Lower lobe of right lung (tissue), 2 donors: Measurements from ENCODE around the gene FAM163B. TPM values are rescaled to one million over a fixed set of nuclear protein-coding genes. Genes with fewer than 3 reads are reported as not detected.

Experiments used
- ATAC-seq, 2 donors: fragments of 200-7000 bp; cut with Tn5 transposase; one replicate each; pipeline ENCODE4 v1.9.1; 2020 to 2022; ENCODE audit warnings: mild to moderate bottlenecking in 2 of 2, moderate library complexity in 2 of 2
- DNase-seq: peaks from one replicate; pipeline ENCODE4 v3.0.0-alpha.2; 2020
- H3K27ac ChIP-seq: fragments of 200-600 bp; one replicate; pipeline ENCODE4 v1.8.0; 2022
- H3K27me3 ChIP-seq: fragments of 200-600 bp; one replicate; pipeline ENCODE4 v1.8.0; 2022; ENCODE audit warnings: low read depth
- H3K36me3 ChIP-seq: fragments of 200-600 bp; one replicate; pipeline ENCODE4 v1.8.0; 2022; ENCODE audit warnings: mild to moderate bottlenecking
- H3K4me1 ChIP-seq: fragments of 200-600 bp; one replicate; pipeline ENCODE4 v1.8.0; 2022
- H3K4me3 ChIP-seq: fragments of 200-600 bp; one replicate; pipeline ENCODE4 v1.8.0; 2022; ENCODE audit warnings: mild to moderate bottlenecking
- H3K9me3 ChIP-seq: fragments of 200-600 bp; one replicate; pipeline ENCODE4 v1.8.0; 2022
- CTCF ChIP-seq: fragments of 200-600 bp; IDR thresholded peaks from one replicate; pipeline ENCODE4 v1.8.0; 2022; ENCODE audit warnings: antibody characterized with exemption, mild to moderate bottlenecking
- intact Hi-C: fragments of 100-400 bp; cut with DNase I; formaldehyde crosslinking; loops from one replicate; pipeline ENCODE4 v1.11.0; 2022
- long read RNA-seq: library from polyadenylated mRNA; unstranded; transcript quantifications from one replicate; pipeline ENCODE4 v2.0.0, GENCODE V29; 2021
- total RNA-seq: library from RNA; stranded (reverse); fragmentation: NEBNext Ultra II Directional; extraction: Animal tissue kit (Norgen Biotek cat#: 25700); gene quantifications from one replicate; pipeline ENCODE4 v1.2.1, GENCODE V29; 2021
- donor health status: DM: no; HTN: yes; CAD: no; lungs with severe emphysema.

The FAM163B gene
- not detected for total RNA-seq
- long read RNA-seq: 0 reads

DNA sequence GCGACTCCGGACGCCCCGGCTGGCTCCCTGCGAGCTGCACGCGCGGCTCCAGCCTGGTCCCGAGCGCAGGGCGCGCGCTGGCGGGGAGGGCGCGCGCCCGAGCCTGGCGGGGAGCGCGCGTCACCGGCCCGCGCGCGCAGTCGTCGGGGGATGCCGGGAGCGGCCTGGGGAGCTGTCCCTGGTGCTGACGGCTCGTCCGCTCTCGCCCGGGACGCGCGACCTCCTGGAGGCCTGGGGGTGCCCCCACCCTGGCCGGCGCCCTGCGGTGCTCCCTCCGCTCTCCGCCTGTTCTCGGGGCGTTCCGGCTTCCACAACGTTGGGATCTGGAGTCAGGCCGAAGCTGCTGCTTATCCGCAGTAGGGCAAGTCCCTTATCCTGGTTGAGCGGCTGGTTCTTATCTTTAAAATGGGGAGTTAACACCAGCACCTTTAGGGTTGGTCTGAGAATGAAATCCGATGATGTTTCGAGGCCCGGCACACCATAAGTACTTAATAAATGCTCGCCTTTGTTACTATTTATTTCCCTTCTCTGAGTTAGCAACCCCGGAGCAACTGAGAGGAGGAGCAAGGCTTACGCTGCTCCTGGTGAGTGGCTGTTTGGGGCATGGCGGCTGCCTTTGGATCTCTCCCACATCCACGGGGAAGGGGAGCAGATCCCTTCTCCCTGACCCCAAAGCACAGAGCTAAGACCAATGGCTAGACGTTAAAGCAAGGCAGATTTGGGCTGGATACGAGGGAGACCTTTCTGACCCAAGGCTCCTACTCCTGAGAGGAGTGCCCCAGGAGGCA, at the start of gene FAM163B:
Gene FAM163B, minus strand, starts transcription at position 79 of the 788 bp plus-strand sequence. CDS start 29,166 bp downstream, outside the sequence.
- intact Hi-C loops: no loop called here
- ATAC-seq (peak; percentile 39 to 65), DNase-seq (peak; percentile 45)
- Histone ChIP-seq H3K9me3 (no peaks in the 10 kb centered on the region), H3K4me1 (no peaks in the 10 kb centered on the region), H3K36me3 (no peaks in the 10 kb centered on the region), H3K27ac (no peak within 1 kb of the TSS), H3K4me3 (no peak within 1 kb of the TSS), H3K27me3 (peaks cover 75% of the 10 kb centered on the region)
- TF ChIP-seq CTCF: no peak

GRCh38 chr9:133657120-133657661, 48.0 kb upstream of the FAM163B start:
- Histone ChIP-seq H3K27ac (no peak overlapping the region), H3K4me1 (peaks cover 17% of the 10 kb centered on the region), H3K4me3 (no peak overlapping the region), H3K27me3 (peaks cover 40% of the 10 kb centered on the region), H3K9me3 (no peaks in the 10 kb centered on the region), H3K36me3 (no peaks in the 10 kb centered on the region)
- intact Hi-C loops: no loop called here
- DNase-seq (peak; percentile 32), ATAC-seq (no peak)
- no peak for TF ChIP-seq CTCF

DNA sequence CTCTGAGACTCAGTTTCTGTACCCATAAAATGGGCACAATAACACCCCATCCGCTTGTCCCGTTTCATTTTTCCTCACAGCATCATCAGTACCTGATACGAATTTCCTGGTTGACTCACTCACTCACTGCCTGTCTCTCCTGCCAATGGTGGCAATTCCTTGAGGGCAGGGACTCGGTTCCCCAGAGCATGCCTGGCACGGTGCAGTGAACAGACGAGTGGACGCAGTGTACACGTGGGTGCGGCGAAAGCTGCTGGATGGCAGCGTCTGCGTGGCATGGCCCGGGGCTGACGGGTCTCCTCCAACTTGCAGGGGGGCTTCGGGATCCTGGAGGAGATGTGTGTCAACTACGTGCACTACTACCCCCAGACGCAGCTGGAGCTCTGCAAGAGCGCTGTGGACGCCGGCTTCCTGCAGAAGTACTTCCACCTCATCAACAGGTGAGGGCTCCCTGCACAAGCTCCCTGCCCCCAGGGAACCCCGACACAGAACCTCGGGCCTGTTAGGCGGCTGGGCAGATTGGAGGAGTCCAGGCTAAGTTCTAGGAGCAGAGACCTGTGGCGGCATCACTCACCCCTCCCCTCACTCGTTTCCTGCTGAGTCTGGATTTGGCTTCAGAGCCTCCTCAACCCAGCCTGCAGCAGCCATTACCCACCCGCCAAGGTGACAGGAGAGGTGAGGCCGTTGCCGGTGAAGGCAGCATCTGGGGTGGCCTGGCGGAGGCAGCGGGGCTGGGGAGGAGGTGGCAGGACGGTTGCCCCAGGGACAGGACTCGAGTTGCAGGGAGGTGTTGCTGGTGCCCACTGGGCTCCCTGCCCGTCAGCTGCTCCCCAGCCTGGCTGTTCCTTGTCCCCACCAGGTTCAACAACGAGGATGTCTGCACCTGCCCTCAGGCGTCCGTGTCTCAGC, 47.3 kb upstream of the FAM163B start:
- H3K27me3 ChIP-seq: peaks cover 43% of the 10 kb centered on the region
- no peak overlapping the region for H3K27ac ChIP-seq
- H3K4me1 ChIP-seq: peaks cover 17% of the 10 kb centered on the region
- DNase-seq (no peak), ATAC-seq (no peak)
- H3K36me3 ChIP-seq: no peaks in the 10 kb centered on the region
- intact Hi-C loops: no loop called here
- no peaks in the 10 kb centered on the region for H3K9me3 ChIP-seq
- TF ChIP-seq CTCF: no peak
- H3K4me3 ChIP-seq: no peak overlapping the region

GRCh38 chr9:133655701-133656100, 46.5 kb upstream of the FAM163B start:
- no peak for ATAC-seq
- intact Hi-C loops: no loop called here
- H3K27me3 ChIP-seq: peaks cover 48% of the 10 kb centered on the region
- H3K4me3 ChIP-seq: no peak overlapping the region
- no peaks in the 10 kb centered on the region for H3K9me3 ChIP-seq
- no peak overlapping the region for H3K27ac ChIP-seq
- H3K36me3 ChIP-seq: no peaks in the 10 kb centered on the region
- H3K4me1 ChIP-seq: peaks cover 17% of the 10 kb centered on the region
- no peak for TF ChIP-seq CTCF
- DNase-seq: no peak

DNA sequence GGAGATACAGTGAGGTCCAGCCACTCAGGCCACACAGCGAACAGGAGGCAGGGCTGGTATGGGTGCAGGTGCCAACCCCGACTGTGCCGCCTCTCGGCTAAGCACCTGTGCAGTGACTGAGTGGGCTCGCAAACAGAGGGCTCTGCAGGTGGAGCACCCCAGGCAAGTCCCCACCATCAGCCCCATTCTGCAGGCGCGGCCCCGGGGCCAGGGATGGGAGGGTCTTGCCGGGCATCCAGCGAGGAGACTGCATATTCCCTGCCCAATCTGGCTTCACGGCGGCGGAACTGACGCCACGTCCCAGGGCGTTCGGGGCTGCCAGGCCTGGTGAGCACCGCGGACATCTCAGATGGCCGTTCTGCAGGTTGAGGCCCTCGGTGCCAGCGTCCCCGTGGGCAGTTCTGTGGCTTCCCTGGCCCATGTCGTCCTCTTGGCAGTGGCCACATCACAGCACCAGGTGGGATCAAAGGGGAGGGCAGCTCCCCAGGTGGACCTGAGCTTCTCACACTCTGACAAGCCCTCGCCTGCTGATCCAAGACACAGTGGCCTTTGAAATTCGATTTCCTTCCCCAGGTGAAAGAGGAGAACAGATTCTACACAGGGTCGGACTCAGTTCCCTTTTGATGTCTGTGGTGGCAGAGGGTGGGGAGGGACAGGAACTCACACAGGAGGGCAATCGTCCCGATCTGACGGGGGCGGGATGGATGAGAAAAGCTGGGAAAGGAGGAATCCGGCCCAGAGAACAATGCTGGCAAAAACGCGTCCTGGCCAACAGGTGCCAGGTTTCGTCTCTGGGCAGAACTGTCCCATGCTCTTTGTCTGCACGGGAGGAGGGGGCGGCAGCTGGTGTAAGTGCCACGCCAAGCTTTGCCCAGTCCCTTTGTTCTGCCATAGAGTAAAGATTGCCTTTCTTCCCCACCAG, 45.8 kb upstream of the FAM163B start:
- no peaks in the 10 kb centered on the region for H3K36me3 ChIP-seq
- peaks cover 17% of the 10 kb centered on the region for H3K4me1 ChIP-seq
- H3K9me3 ChIP-seq: no peaks in the 10 kb centered on the region
- H3K4me3 ChIP-seq: no peak overlapping the region
- TF ChIP-seq CTCF: no peak
- peaks cover 48% of the 10 kb centered on the region for H3K27me3 ChIP-seq
- H3K27ac ChIP-seq: no peak overlapping the region
- intact Hi-C loops: no loop called here
- DNase-seq (no peak), ATAC-seq (no peak)
